GM12891 (cell line): ENCODE results near the gene ZNF195.

Experiments
- POLR2A ChIP-seq: IDR thresholded peaks from 2 replicates; pipeline ENCODE4 v1.6.1; 2011; ENCODE audit warnings: low read depth, low read length, control low read depth
- POU2F2 ChIP-seq: IDR thresholded peaks from 2 replicates; pipeline ENCODE4 v1.6.1; 2011; ENCODE audit warnings: low read depth, mild to moderate bottlenecking, control low read depth, low read length, moderate library complexity
- TAF1 ChIP-seq: IDR thresholded peaks from 2 replicates; pipeline ENCODE4 v1.6.1; 2011; ENCODE audit warnings: low read depth, low read length, control low read depth

GRCh38 chr11:3381794-3382193 is 2.8 kb upstream of the ZNF195 start:
- TF ChIP-seq TAF1 (no peak), POLR2A (no peak), POU2F2 (no peak)
